Trophoblast cell (in vitro differentiated cells and primary cell): Measurements from ENCODE around the gene OR4D5.

ENCODE experiments used
- DNase-seq, 2 donors: peaks; one replicate each; pipeline ENCODE4 v3.0.0-alpha.2; 2016
- H2AFZ ChIP-seq: 2 replicates; pipeline ENCODE4 v1.6.1; 2013; ENCODE audit warnings: low read length, moderate library complexity, mild to moderate bottlenecking; ENCODE audit not compliant: insufficient read depth, poor library complexity
- H2AK5ac ChIP-seq: 2 replicates; pipeline ENCODE4 v1.6.1; 2013; ENCODE audit warnings: mild to moderate bottlenecking, low read length
- H2BK120ac ChIP-seq: 2 replicates; pipeline ENCODE4 v1.6.1; 2013; ENCODE audit warnings: low read length, mild to moderate bottlenecking, moderate library complexity; ENCODE audit not compliant: insufficient read depth, poor library complexity
- H2BK12ac ChIP-seq: 2 replicates; pipeline ENCODE4 v1.6.1; 2013; ENCODE audit warnings: mild to moderate bottlenecking, low read length, moderate library complexity
- H2BK5ac ChIP-seq: 2 replicates; pipeline ENCODE4 v1.6.1; 2013; ENCODE audit warnings: low read length, low read depth, moderate library complexity, mild to moderate bottlenecking; ENCODE audit not compliant: poor library complexity
- H3K14ac ChIP-seq: 2 replicates; pipeline ENCODE4 v1.6.1; 2013; ENCODE audit warnings: mild to moderate bottlenecking, low read length
- H3K18ac ChIP-seq: 2 replicates; pipeline ENCODE4 v1.6.1; 2013; ENCODE audit warnings: mild to moderate bottlenecking, low read length
- H3K23ac ChIP-seq: 2 replicates; pipeline ENCODE4 v1.6.1; 2013; ENCODE audit warnings: low read length
- H3K27ac ChIP-seq: 2 replicates; pipeline ENCODE4 v1.5.1; 2013; ENCODE audit warnings: low read depth, mild to moderate bottlenecking, inconsistent platforms, low read length, moderate library complexity
- H3K27me3 ChIP-seq: 2 replicates; pipeline ENCODE4 v1.6.1; 2013; ENCODE audit warnings: inconsistent platforms, mild to moderate bottlenecking, low read length, moderate library complexity; ENCODE audit not compliant: insufficient read depth
- H3K36me3 ChIP-seq, 2 experiments: 1 replicate in 1 of 2; 2 replicates in 1 of 2; pipeline ENCODE4 v1.6.1; 2013; ENCODE audit warnings: low read length in 2 of 2, mild to moderate bottlenecking in 2 of 2, moderate library complexity in 1 of 2; ENCODE audit not compliant: insufficient read depth in 2 of 2, control insufficient read depth in 1 of 2
- H3K4ac ChIP-seq: 2 replicates; pipeline ENCODE4 v1.6.1; 2013; ENCODE audit warnings: low read depth, mild to moderate bottlenecking, low read length, moderate library complexity
- H3K4me1 ChIP-seq, 2 experiments: 1 replicate in 1 of 2; 2 replicates in 1 of 2; pipeline ENCODE4 v1.6.1; 2013; ENCODE audit warnings: low read length in 2 of 2, mild to moderate bottlenecking in 2 of 2, moderate library complexity in 1 of 2; ENCODE audit not compliant: insufficient read depth in 2 of 2, control insufficient read depth in 1 of 2
- H3K4me2 ChIP-seq: 2 replicates; pipeline ENCODE4 v1.6.1; 2013; ENCODE audit warnings: inconsistent platforms, mild to moderate bottlenecking, low read length, moderate library complexity
- H3K4me3 ChIP-seq: 2 replicates; pipeline ENCODE4 v1.5.1; 2013; ENCODE audit warnings: mild to moderate bottlenecking, low read depth, low read length, inconsistent platforms
- H3K79me1 ChIP-seq: one replicate; pipeline ENCODE4 v1.6.1; 2013; ENCODE audit warnings: low read length
- H3K79me2 ChIP-seq: 2 replicates; pipeline ENCODE4 v1.6.1; 2013; ENCODE audit warnings: low read length, mild to moderate bottlenecking; ENCODE audit not compliant: control insufficient read depth, insufficient read depth, poor library complexity
- H3K9ac ChIP-seq: 2 replicates; pipeline ENCODE4 v1.6.1; 2013; ENCODE audit warnings: mild to moderate bottlenecking, low read length
- H3K9me3 ChIP-seq: 2 replicates; pipeline ENCODE4 v1.6.1; 2013; ENCODE audit warnings: low read depth, mild to moderate bottlenecking, control low read depth, inconsistent platforms, low read length; ENCODE audit not compliant: insufficient read depth
- H4K12ac ChIP-seq: 2 replicates; pipeline ENCODE4 v1.6.1; 2013; ENCODE audit warnings: low read depth, mild to moderate bottlenecking, low read length, moderate library complexity
- H4K8ac ChIP-seq: 2 replicates; pipeline ENCODE4 v1.6.1; 2013; ENCODE audit warnings: low read depth, mild to moderate bottlenecking, low read length, moderate library complexity
- H4K91ac ChIP-seq: one replicate; pipeline ENCODE4 v1.6.1; 2013; ENCODE audit warnings: low read depth, mild to moderate bottlenecking, low read length, moderate library complexity
- WGBS: extraction: QIAGEN DNeasy Blood & Tissue Kit; methylation state at CpG from one replicate; pipeline ENCODE4 v1.1.7; 2013; ENCODE audit warnings: missing lambda C conversion rate; ENCODE audit not compliant: insufficient read length, insufficient coverage; ENCODE audit errors: extremely low coverage; 5-methylcytosine and 5-hydroxymethylcytosine counted together

Gene OR4D5

DNA sequence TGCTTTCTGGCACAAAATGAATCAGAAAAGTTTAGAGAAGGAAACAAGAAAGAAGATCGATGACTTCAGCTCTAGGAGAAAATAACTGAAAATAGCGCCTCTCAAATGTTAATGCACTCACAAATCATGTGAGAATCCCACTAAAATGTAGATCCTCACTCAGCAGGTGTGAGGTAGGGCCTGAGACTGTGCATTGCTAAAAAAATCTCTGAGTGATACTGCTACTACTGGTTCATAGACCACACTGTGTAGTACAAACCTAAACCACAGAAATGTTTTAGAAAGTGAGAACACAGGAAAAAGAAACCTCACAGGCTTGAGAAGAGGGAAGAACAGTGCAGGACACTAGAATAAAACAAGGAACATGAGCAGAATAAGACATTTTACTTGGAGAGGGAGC, 35.5 kb upstream of the OR4D5 start:
- H4K12ac ChIP-seq, result no peak overlapping the region
- no peak overlapping the region for H2BK12ac ChIP-seq
- no CpG with 5 or more reads among the region's 2 CpGs for WGBS
- H3K4me1 ChIP-seq, result no peaks in the 10 kb centered on the region
- H3K9me3 ChIP-seq, result no peaks in the 10 kb centered on the region
- H3K36me3 ChIP-seq, result no peaks in the 10 kb centered on the region
- H2AK5ac ChIP-seq, result no peak overlapping the region
- no peak overlapping the region for H2BK120ac ChIP-seq
- no peak overlapping the region for H3K9ac ChIP-seq
- no peaks in the 10 kb centered on the region for H3K79me1 ChIP-seq
- no peak for DNase-seq
- no peak overlapping the region for H2BK5ac ChIP-seq
- no peak overlapping the region for H4K91ac ChIP-seq
- H3K23ac ChIP-seq, result peak overlapping the region; percentile 70
- H3K4me3 ChIP-seq, result no peak overlapping the region
- H3K18ac ChIP-seq, result no peak overlapping the region
- H4K8ac ChIP-seq, result no peak overlapping the region
- H2AFZ ChIP-seq, result no peak overlapping the region
- H3K27ac ChIP-seq, result no peak overlapping the region
- H3K4me2 ChIP-seq, result no peak overlapping the region
- H3K4ac ChIP-seq, result no peak overlapping the region
- no peak overlapping the region for H3K14ac ChIP-seq
- H3K27me3 ChIP-seq, result no peaks in the 10 kb centered on the region
- no peaks in the 10 kb centered on the region for H3K79me2 ChIP-seq

DNA sequence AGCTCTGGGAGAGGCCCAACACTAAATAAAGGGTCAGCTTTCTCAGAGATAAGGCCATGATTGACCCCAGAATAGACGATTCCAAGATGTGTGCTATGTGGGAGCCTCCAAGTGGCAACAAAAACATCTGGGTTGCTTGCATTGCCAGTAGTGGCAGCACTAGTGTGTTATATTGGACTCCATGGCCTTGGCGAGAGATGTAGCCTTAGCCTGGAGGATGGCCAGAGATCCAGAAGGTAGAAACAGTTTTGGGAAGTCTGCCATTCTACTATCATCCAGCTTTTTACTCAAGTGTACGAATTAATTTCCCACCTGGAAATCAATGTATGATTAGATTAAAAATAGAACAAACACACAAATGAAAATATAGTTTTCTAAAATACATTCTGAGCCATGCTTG, 34.5 kb upstream of the OR4D5 start:
- no peak overlapping the region for H2BK12ac ChIP-seq
- no peak overlapping the region for H2AFZ ChIP-seq
- no peaks in the 10 kb centered on the region for H3K79me2 ChIP-seq
- no peak overlapping the region for H3K4me3 ChIP-seq
- no peak overlapping the region for H3K18ac ChIP-seq
- no peak overlapping the region for H2BK120ac ChIP-seq
- no peaks in the 10 kb centered on the region for H3K27me3 ChIP-seq
- H2BK5ac ChIP-seq, result no peak overlapping the region
- H3K79me1 ChIP-seq, result no peaks in the 10 kb centered on the region
- H4K12ac ChIP-seq, result no peak overlapping the region
- no peak overlapping the region for H3K23ac ChIP-seq
- WGBS, result no CpG with 5 or more reads among the region's 3 CpGs
- no peak overlapping the region for H3K4me2 ChIP-seq
- no peaks in the 10 kb centered on the region for H3K4me1 ChIP-seq
- H3K36me3 ChIP-seq, result no peaks in the 10 kb centered on the region
- no peak overlapping the region for H3K4ac ChIP-seq
- DNase-seq, result no peak
- H3K9me3 ChIP-seq, result no peaks in the 10 kb centered on the region
- no peak overlapping the region for H3K14ac ChIP-seq
- no peak overlapping the region for H3K27ac ChIP-seq
- no peak overlapping the region for H4K8ac ChIP-seq
- H3K9ac ChIP-seq, result no peak overlapping the region
- H2AK5ac ChIP-seq, result no peak overlapping the region
- H4K91ac ChIP-seq, result no peak overlapping the region

DNA sequence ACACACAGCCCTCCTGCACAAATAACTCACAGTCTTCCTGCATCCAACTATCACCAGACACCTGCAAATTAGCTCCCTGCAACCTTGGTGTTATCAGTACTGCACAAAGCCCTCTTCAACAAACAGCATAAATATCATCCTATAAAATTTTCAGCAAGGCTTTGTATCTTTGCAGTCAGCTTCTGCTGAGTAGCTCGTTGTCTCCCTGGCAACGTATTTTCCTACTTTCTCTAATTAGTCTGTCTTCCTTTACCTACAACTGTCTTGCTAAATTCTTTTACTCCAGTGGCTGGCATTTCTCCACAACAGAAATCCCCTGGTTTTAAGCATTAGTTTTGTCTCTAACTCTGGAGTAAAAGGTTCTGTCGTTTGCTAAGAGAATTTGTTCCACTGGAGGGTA, 33.6 kb upstream of the OR4D5 start:
- Histone ChIP-seq H3K27ac (no peak overlapping the region), H2BK12ac (no peak overlapping the region), H3K79me1 (no peaks in the 10 kb centered on the region), H3K79me2 (no peaks in the 10 kb centered on the region), H2AK5ac (no peak overlapping the region), H2BK120ac (no peak overlapping the region), H3K4me3 (no peak overlapping the region), H3K4me2 (no peak overlapping the region), H4K91ac (no peak overlapping the region), H3K9me3 (no peaks in the 10 kb centered on the region), H3K23ac (no peak overlapping the region), H2AFZ (no peak overlapping the region), H4K8ac (no peak overlapping the region), H3K9ac (no peak overlapping the region), H3K18ac (no peak overlapping the region), H3K27me3 (no peaks in the 10 kb centered on the region), H2BK5ac (no peak overlapping the region), H3K4me1 (no peaks in the 10 kb centered on the region), H3K36me3 (no peaks in the 10 kb centered on the region), H3K4ac (no peak overlapping the region), H4K12ac (no peak overlapping the region), H3K14ac (no peak overlapping the region)
- DNase-seq, result no peak
- WGBS, result no CpG with 5 or more reads among the region's 3 CpGs

DNA sequence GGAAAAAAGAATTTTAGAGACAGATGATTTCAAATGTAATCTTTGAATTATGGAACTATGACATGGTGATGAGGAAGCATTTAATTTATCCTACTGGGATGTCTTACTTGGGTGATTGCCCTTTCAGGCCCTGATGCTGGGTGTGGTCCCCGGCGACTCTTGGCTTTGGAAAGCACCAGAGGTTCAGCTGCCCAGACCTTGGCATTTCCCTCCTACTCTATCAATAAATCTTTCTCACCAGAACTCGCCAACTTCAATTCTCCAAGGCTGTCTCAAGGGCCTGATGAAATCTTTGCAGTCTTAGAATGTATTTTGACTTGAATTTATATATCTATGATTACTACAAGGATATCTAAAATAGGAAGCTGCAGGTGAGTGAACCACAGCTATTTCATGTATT, 18.5 kb upstream of the OR4D5 start:
- Histone ChIP-seq H2BK12ac (no peak overlapping the region), H3K9me3 (no peaks in the 10 kb centered on the region), H3K23ac (no peak overlapping the region), H2AFZ (no peak overlapping the region), H3K27me3 (no peaks in the 10 kb centered on the region), H3K4me3 (no peak overlapping the region), H2BK5ac (no peak overlapping the region), H3K27ac (no peak overlapping the region), H3K9ac (no peak overlapping the region), H3K79me2 (no peaks in the 10 kb centered on the region), H2BK120ac (no peak overlapping the region), H3K79me1 (no peaks in the 10 kb centered on the region), H3K18ac (no peak overlapping the region), H3K4me2 (no peak overlapping the region), H3K4ac (no peak overlapping the region), H3K36me3 (no peaks in the 10 kb centered on the region), H3K4me1 (no peaks in the 10 kb centered on the region), H4K12ac (no peak overlapping the region), H3K14ac (no peak overlapping the region), H4K91ac (no peak overlapping the region), H2AK5ac (no peak overlapping the region), H4K8ac (no peak overlapping the region)
- no peak for DNase-seq
- no CpG with 5 or more reads among the region's 3 CpGs for WGBS
